Subcutaneous abdominal adipose tissue (tissue), 5 donors: ENCODE measurements around the gene GNAS-AS1.
"Not testable (repeated sequence)": the region's sequence is repeated elsewhere in the genome, so short reads cannot be mapped to it uniquely, and the experiment has no call there.

Source experiments
- H3K27ac ChIP-seq: one replicate; pipeline ENCODE4 v1.7.0; 2013; ENCODE audit warnings: low read depth, mild to moderate bottlenecking, inconsistent platforms, low read length, moderate library complexity
- H3K27me3 ChIP-seq, 5 donors: one replicate each; pipeline ENCODE4 v1.7.0; 2013; ENCODE audit warnings: low read length in 5 of 5, inconsistent platforms in 1 of 5; ENCODE audit not compliant: control insufficient read depth in 5 of 5, insufficient read depth in 4 of 5
- H3K36me3 ChIP-seq, 5 donors: one replicate each; pipeline ENCODE4 v1.7.0; 2013; ENCODE audit warnings: low read length in 5 of 5; ENCODE audit not compliant: control insufficient read depth in 5 of 5, insufficient read depth in 5 of 5
- H3K4me1 ChIP-seq, 5 donors: one replicate each; pipeline ENCODE4 v1.7.0; 2013; ENCODE audit warnings: low read length in 5 of 5, mild to moderate bottlenecking in 3 of 5, moderate library complexity in 1 of 5; ENCODE audit not compliant: control insufficient read depth in 5 of 5, insufficient read depth in 5 of 5
- H3K4me3 ChIP-seq, 5 donors: one replicate each; pipeline ENCODE4 v1.7.0; 2013; ENCODE audit warnings: low read length in 5 of 5, low read depth in 1 of 5
- H3K9ac ChIP-seq, 5 donors: one replicate each; pipeline ENCODE4 v1.7.0; 2013; ENCODE audit warnings: low read length in 5 of 5, mild to moderate bottlenecking in 4 of 5, moderate library complexity in 3 of 5
- H3K9me3 ChIP-seq, 5 donors: one replicate each; pipeline ENCODE4 v1.7.0; 2013; ENCODE audit warnings: low read length in 5 of 5; ENCODE audit not compliant: control insufficient read depth in 5 of 5
- donor health status: healthy.
- donor health status: healthy.
- donor health status: healthy.
- donor health status: healthy.
- donor health status: healthy.

GNAS-AS1 gene

GRCh38 chr20:58837717-58838116 is 13.0 kb downstream of the GNAS-AS1 start:
- H3K9ac ChIP-seq: no peak overlapping the region
- H3K4me3 ChIP-seq: no peak overlapping the region
- peaks cover 0 to 12% (median 4%) of the 10 kb centered on the region in 5 donors for H3K4me1 ChIP-seq
- no peaks in the 10 kb centered on the region for H3K9me3 ChIP-seq
- no peak overlapping the region for H3K27ac ChIP-seq
- H3K27me3 ChIP-seq: peaks cover 4 to 39% (median 24%) of the 10 kb centered on the region in 5 donors
- no peaks in the 10 kb centered on the region for H3K36me3 ChIP-seq

- Histone ChIP-seq H3K4me3 (no peak overlapping the region), H3K4me1 (peaks cover 0 to 12% (median 4%) of the 10 kb centered on the region in 5 donors), H3K36me3 (no peaks in the 10 kb centered on the region), H3K9me3 (no peaks in the 10 kb centered on the region), H3K27me3 (peaks cover 4 to 34% (median 23%) of the 10 kb centered on the region in 5 donors), H3K9ac (no peak overlapping the region), H3K27ac (no peak overlapping the region)
These were observed 14.0 kb downstream of the GNAS-AS1 start for GRCh38 chr20:58836616-58837204.

DNA sequence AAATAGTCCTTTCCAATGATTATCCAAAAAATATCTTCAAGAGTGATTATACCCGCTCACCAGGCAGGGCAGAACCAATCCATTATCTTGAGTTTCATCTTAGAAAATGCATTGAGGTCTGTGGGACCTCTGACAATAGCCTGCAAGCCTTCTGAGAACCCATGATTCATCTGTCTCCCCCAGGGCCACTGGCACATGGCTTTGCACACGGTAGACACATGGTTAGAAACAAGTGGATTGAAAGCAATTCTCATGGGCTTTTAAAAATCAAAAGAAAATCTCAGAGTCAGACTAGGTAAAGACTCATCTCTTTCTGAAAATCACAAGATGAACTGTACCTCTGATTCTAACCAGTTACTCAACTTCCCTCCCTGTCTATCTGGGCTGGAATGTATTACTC is 15.5 kb downstream of the GNAS-AS1 start:
- Histone ChIP-seq H3K36me3 (no peaks in the 10 kb centered on the region), H3K4me3 (no peak overlapping the region), H3K4me1 (peaks cover 0 to 11% (median 4%) of the 10 kb centered on the region in 5 donors), H3K27me3 (peaks cover 4 to 26% (median 11%) of the 10 kb centered on the region in 5 donors), H3K27ac (no peak overlapping the region), H3K9me3 (no peaks in the 10 kb centered on the region), H3K9ac (no peak overlapping the region)

DNA sequence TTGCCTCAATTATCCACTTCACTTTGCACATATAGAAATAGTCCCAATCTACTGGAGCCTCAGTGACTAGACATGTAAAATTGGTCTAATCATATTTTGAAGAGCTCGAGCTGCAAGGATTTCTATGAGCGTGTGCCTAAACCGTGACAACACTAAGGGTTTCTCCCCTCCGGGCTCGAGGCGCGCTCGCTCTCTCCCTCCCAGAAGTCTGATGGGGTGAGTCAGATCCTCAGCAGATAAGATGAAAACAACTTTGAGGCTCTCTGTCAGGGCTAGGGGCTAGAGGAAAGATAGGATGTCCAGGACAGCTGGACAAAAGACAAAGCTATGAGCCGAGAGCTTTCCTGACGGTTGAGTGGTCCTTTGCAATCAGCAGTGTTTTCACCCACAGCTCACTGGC is 16.8 kb downstream of the GNAS-AS1 start:
- Histone ChIP-seq H3K9ac (no peak overlapping the region), H3K36me3 (no peaks in the 10 kb centered on the region), H3K27ac (no peak overlapping the region), H3K4me3 (no peak overlapping the region), H3K4me1 (peaks cover 0 to 8% (median 5%) of the 10 kb centered on the region in 5 donors), H3K27me3 (peaks cover 0 to 15% (median 4%) of the 10 kb centered on the region in 5 donors), H3K9me3 (no peaks in the 10 kb centered on the region)

GRCh38 chr20:58832457-58832856 is 18.2 kb downstream of the GNAS-AS1 start:
- Histone ChIP-seq H3K36me3 (no peaks in the 10 kb centered on the region), H3K9ac (no peak overlapping the region), H3K4me1 (peaks cover 0 to 8% (median 5%) of the 10 kb centered on the region in 5 donors), H3K4me3 (no peak overlapping the region), H3K9me3 (no peaks in the 10 kb centered on the region), H3K27ac (no peak overlapping the region), H3K27me3 (peaks cover 0 to 15% (median 4%) of the 10 kb centered on the region in 5 donors)

GRCh38 chr20:58829531-58829941 is 21.2 kb downstream of the GNAS-AS1 start:
- Histone ChIP-seq H3K27me3 (peaks cover 0 to 11% (median 4%) of the 10 kb centered on the region in 5 donors), H3K4me3 (no peak overlapping the region), H3K36me3 (no peaks in the 10 kb centered on the region), H3K9ac (no peak overlapping the region), H3K27ac (no peak overlapping the region), H3K9me3 (no peaks in the 10 kb centered on the region), H3K4me1 (peaks cover 0 to 8% (median 5%) of the 10 kb centered on the region in 5 donors)

DNA sequence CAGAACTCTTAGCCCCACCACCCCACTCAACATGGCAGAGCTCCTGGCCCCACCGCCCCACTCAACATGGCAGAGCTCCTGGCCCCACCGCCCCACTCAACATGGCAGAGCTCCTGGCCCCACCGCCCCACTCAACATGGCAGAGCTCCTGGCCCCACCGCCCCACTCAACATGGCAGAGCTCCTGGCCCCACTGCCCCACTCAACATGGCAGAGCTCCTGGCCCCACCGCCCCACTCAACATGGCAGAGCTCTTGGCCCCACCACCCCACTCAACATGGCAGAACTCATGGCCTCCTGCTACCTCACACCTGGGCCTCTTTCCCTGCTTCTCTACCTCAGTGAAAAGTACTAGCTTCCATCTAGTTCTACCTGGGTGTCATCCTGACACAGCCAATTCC is 21.9 kb downstream of the GNAS-AS1 start:
- not testable (repeated sequence) for H3K36me3 ChIP-seq, H3K9ac ChIP-seq, H3K9me3 ChIP-seq, H3K4me3 ChIP-seq, H3K27ac ChIP-seq, H3K27me3 ChIP-seq, H3K4me1 ChIP-seq

DNA sequence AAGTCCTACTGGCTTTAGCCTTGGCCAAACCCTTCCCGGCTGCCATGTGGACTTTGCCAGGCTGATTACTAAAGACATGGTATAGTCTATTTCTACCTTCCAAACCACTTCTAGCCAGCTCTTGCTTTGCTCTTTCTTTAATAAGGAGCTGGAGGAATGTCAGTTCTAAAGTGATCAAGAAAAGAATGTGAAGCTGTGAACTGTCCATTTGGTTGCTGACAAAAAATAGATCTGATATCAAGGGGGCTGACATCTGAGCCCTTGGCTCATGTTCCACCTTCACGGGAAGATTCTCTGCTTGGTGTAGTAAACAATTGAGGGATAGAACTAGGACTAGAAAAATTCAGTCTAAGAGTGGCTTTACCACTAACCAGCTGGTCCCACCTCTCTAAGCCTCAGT is 22.6 kb downstream of the GNAS-AS1 start:
- no peak overlapping the region for H3K9ac ChIP-seq
- H3K27me3 ChIP-seq: peaks cover 0 to 5% (median 0%) of the 10 kb centered on the region in 5 donors
- peaks cover 0 to 8% (median 5%) of the 10 kb centered on the region in 5 donors for H3K4me1 ChIP-seq
- no peak overlapping the region for H3K4me3 ChIP-seq
- no peaks in the 10 kb centered on the region for H3K9me3 ChIP-seq
- no peak overlapping the region for H3K27ac ChIP-seq
- H3K36me3 ChIP-seq: no peaks in the 10 kb centered on the region

DNA sequence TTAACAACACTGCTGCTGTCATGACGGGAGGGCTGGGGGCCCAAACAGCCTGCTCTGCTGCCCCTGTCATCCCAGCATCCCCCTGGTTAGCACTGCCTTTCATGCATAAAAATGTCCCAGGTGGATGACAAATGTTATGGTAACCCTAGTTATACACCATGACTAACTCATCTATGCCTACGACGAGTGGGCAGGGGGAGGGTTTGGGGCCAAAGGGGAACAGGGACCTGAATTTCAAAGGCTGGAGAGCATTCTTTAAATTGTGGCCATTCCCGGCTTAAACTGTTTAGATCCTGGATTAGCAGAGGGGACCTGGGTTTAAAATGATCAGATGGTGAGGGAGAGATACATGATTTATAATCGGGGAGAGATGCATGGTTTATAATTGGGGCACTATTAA is 24.4 kb downstream of the GNAS-AS1 start:
- H3K9me3 ChIP-seq: no peaks in the 10 kb centered on the region
- no peak overlapping the region for H3K9ac ChIP-seq
- H3K27ac ChIP-seq: no peak overlapping the region
- peaks cover 0 to 4% (median 0%) of the 10 kb centered on the region in 5 donors for H3K27me3 ChIP-seq
- no peaks in the 10 kb centered on the region for H3K36me3 ChIP-seq
- H3K4me3 ChIP-seq: no peak overlapping the region
- H3K4me1 ChIP-seq: peaks cover 0 to 8% (median 5%) of the 10 kb centered on the region in 5 donors

DNA sequence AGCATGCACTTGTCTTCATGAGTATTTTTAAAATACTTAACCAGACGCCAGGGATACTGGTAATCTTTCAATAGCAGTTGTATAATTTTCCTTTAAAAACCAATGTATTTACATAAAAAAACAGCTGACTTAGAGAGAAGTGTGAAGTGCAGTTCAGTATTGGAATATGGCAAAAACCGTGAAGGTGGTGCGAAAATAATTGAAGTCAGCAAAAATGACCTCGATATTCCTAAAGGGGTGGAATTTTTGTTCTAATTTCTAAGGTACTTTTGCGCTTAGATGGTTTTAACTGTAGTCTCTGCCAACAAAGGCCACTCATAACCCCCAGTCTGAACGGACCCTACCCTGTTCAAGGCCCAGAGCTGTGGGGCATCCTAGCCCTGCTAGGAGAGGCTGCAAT is 25.3 kb downstream of the GNAS-AS1 start:
- H3K9me3 ChIP-seq: no peaks in the 10 kb centered on the region
- H3K36me3 ChIP-seq: no peaks in the 10 kb centered on the region
- H3K4me3 ChIP-seq: no peak overlapping the region
- H3K4me1 ChIP-seq: peaks cover 0 to 8% (median 5%) of the 10 kb centered on the region in 5 donors
- H3K9ac ChIP-seq: no peak overlapping the region
- H3K27ac ChIP-seq: no peak overlapping the region
- H3K27me3 ChIP-seq: peaks cover 0 to 4% (median 0%) of the 10 kb centered on the region in 5 donors
